ENCODE results near the gene S100A14. TPM values are rescaled to one million over a fixed set of nuclear protein-coding genes. Genes with fewer than 3 reads are reported as not detected.

S100A14 gene
- total RNA-seq, 1 experiment from 2014 or later: 252 TPM

- TF ChIP-seq JUND (IDR thresholded peaks at IDR 0.05) (no peak), SIN3A (IDR thresholded peaks at IDR 0.05; ENCODE audit: low read depth) (no peak), REST (IDR thresholded peaks at IDR 0.05; ENCODE audit: low read depth) (no peak), ZFX (IDR thresholded peaks at IDR 0.05) (peak; percentile 44), POLR2AphosphoS5 (IDR thresholded peaks at IDR 0.05; ENCODE audit: low read depth, low read length) (peak; percentile 51), SP1 (IDR thresholded peaks at IDR 0.05; ENCODE audit: low read depth) (no peak), ZBTB33 (IDR thresholded peaks at IDR 0.05; ENCODE audit: extremely low read depth, insufficient replicate concordance, low read length) (peak; percentile 63), YY1 (IDR thresholded peaks at IDR 0.05; ENCODE audit: extremely low read depth, insufficient replicate concordance, low read depth, low read length) (peak; percentile 26)
- DNase-seq (ENCODE audit: low read depth, low spot score) (peak; percentile 92), ATAC-seq (peak; percentile 57)
- no TSS peak for BruUV-seq (replicated peaks)
- Histone ChIP-seq H3K36me3 (ENCODE audit: control insufficient read depth in 1 of 2, insufficient read depth in 2 of 2, low read length in 2 of 2) (no peaks in the 10 kb centered on the region), H2AFZ (ENCODE audit: low read depth, low read length, poor library complexity, severe bottlenecking) (no peak within 1 kb of the TSS), H4K20me1 (ENCODE audit: insufficient read depth) (no peaks in the 10 kb centered on the region), H3K9ac (ENCODE audit: low read length) (peak within 1 kb of the TSS; percentile 80), H3K9me3 (ENCODE audit: control insufficient read depth in 1 of 2, insufficient read depth in 1 of 2, low read depth in 1 of 2, low read length in 2 of 2) (no peaks in the 10 kb centered on the region), H3K4me2 (ENCODE audit: low read length) (peak within 1 kb of the TSS; percentile 77), H3K27me3 (ENCODE audit: insufficient read depth, low read length) (no peaks in the 10 kb centered on the region), H3K9me2 (ENCODE audit: insufficient read depth) (no peaks in the 10 kb centered on the region), H3K4me3 (replicated peaks in 1 of 2; ENCODE audit: low read depth in 1 of 2, low read length in 2 of 2) (peak within 1 kb of the TSS; percentile 23 to 41), H3K79me2 (ENCODE audit: insufficient read depth, low read length) (no peaks in the 10 kb centered on the region), H3K4me1 (ENCODE audit: control insufficient read depth in 1 of 2, insufficient read depth in 2 of 2, low read length in 2 of 2) (peaks cover 63 to 84% of the 10 kb centered on the region in 2 experiments), H3K27ac (ENCODE audit: low read depth, low read length) (peak within 1 kb of the TSS; percentile 100)
- CTCF ChIA-PET: interaction anchor here (0.7 to 1.9 kb wide), 10 partner anchors 27 to 213 kb away, joined by 3 to 12 read pairs (median 6); partner anchors contain the start of genes S100A13, S100A5 and S100A6
- intact Hi-C loops (cut with micrococcal nuclease): loop anchor here (1.0 kb wide), 2 partner anchors 16 to 29 kb away; partner anchors contain the start of gene S100A3
- RAD21 ChIA-PET (ENCODE audit: low non-redundant PET in 1 of 2, low total read pairs in 2 of 2, uncharacterized antibody in 2 of 2, unreplicated experiment in 2 of 2): interaction anchor here (0.9 to 1.7 kb wide), 7 partner anchors 20 to 55 kb away, joined by 3 to 7 read pairs (median 4); partner anchors contain the start of genes S100A6 (in 2 of the 2) and S100A4 (in 1 of the 2)
- POLR2A ChIA-PET: interaction anchor here (0.5 to 4.6 kb wide), 27 partner anchors 8 to 162 kb away, joined by 3 to 114 read pairs (median 4); partner anchors contain the start of genes CHTOP, S100A13, S100A14 and S100A16
These were observed 50.4 kb downstream of the S100A14 start, which contains the start of gene S100A2 for GRCh38 chr1:153565529-153566374. Gene S100A2 (minus strand): TSS chr1:153565844. CDS start chr1:153563877, 1,967 bp downstream.

Other genes with a start within 250 kb of the S100A14 start
- gene S100A12, start 240.7 kb downstream of the S100A14 start, total RNA-seq (2021; ENCODE audit: unreplicated experiment): not detected
- gene S100A8, start 225.3 kb downstream of the S100A14 start, total RNA-seq (2021; ENCODE audit: unreplicated experiment): 1.4 TPM
- not detected for gene S100A7A, start 199.8 kb downstream of the S100A14 start, total RNA-seq (2021; ENCODE audit: unreplicated experiment)
- gene S100A7, start 155.7 kb downstream of the S100A14 start, total RNA-seq (2021; ENCODE audit: unreplicated experiment): not detected
- gene S100A6, start 80.3 kb downstream of the S100A14 start, total RNA-seq (2021; ENCODE audit: unreplicated experiment): 1,633 TPM
- gene S100A5, start 75.4 kb downstream of the S100A14 start, total RNA-seq (2021; ENCODE audit: unreplicated experiment): 6.0 TPM
- 384 TPM for gene S100A4, start 70.5 kb downstream of the S100A14 start, total RNA-seq (2021; ENCODE audit: unreplicated experiment)
- gene S100A3, start 67.1 kb downstream of the S100A14 start, total RNA-seq (2021; ENCODE audit: unreplicated experiment): 4.2 TPM
- 24.8 TPM for gene S100A2, start 50.5 kb downstream of the S100A14 start, total RNA-seq (2021; ENCODE audit: unreplicated experiment)
- gene S100A16, start 3.2 kb downstream of the S100A14 start, total RNA-seq (2021; ENCODE audit: unreplicated experiment): 196 TPM
- gene S100A13, start 11.2 kb upstream of the S100A14 start, total RNA-seq (2021; ENCODE audit: unreplicated experiment): 143 TPM
- gene S100A1, start 12.1 kb upstream of the S100A14 start, total RNA-seq (2021; ENCODE audit: unreplicated experiment): 0.30 TPM
- gene CHTOP, start 17.7 kb upstream of the S100A14 start, total RNA-seq (2021; ENCODE audit: unreplicated experiment): 110 TPM
- gene SNAPIN, start 42.4 kb upstream of the S100A14 start, total RNA-seq (2021; ENCODE audit: unreplicated experiment): 39.1 TPM
- 335 TPM for gene ILF2, start 54.7 kb upstream of the S100A14 start, total RNA-seq (2021; ENCODE audit: unreplicated experiment)
- 0.07 TPM for gene NPR1, start 62.4 kb upstream of the S100A14 start, total RNA-seq (2021; ENCODE audit: unreplicated experiment)
- gene INTS3, start 111.7 kb upstream of the S100A14 start, total RNA-seq (2021; ENCODE audit: unreplicated experiment): 47.6 TPM
- 14.3 TPM for gene SLC27A3, start 159.1 kb upstream of the S100A14 start, total RNA-seq (2021; ENCODE audit: unreplicated experiment)

Data from HCT116 (cell line).